SK-MEL-5 (cell line): ENCODE data around the gene FRMD4A. TPM values are rescaled to one million over a fixed set of nuclear protein-coding genes. Genes with fewer than 3 reads are reported as not detected.
A peak's percentile ranks its signal among the peaks of the same experiment; 100 is the strongest.

Experiments used
- DNase-seq: peaks from one replicate; pipeline ENCODE4 v3.0.0-alpha.2; 2016; ENCODE audit warnings: low read depth, low spot score
- in situ Hi-C: cut with HindIII; loops from 2 replicates; pipeline ENCODE4 v1.10.0; 2016; ENCODE audit warnings: low sequenced_read_pairs, high pct_unique_total_duplicates, low pct_unique_long_range_greater_than_20kb
- total RNA-seq: library from RNA; depleted of rRNA; stranded (reverse); fragments of >200 nt; shearing (Covaris generic); gene quantifications from 2 replicates; pipeline ENCODE4 v1.2.3, GENCODE V29; 2014

FRMD4A gene
- total RNA-seq, 1 experiment from 2014 or later = 9.9 TPM

GRCh38 chr10:14353291-14353913, 22.7 kb upstream of the FRMD4A start:
- DNase-seq = no peak
- in situ Hi-C loops = no loop called here

GRCh38 chr10:14350006-14350405, 19.3 kb upstream of the FRMD4A start:
- no peak for DNase-seq
- in situ Hi-C loops = no loop called here

GRCh38 chr10:14349081-14349480, 18.4 kb upstream of the FRMD4A start:
- DNase-seq = no peak
- in situ Hi-C loops = no loop called here

- in situ Hi-C loops = no loop called here
- DNase-seq = no peak
Observed at GRCh38 chr10:14345262-14345661, 14.5 kb upstream of the FRMD4A start.

- in situ Hi-C loops = no loop called here
- DNase-seq = no peak
Observed at GRCh38 chr10:14340051-14340744, 9.5 kb upstream of the FRMD4A start.

- DNase-seq = no peak
- in situ Hi-C loops = no loop called here
Observed at GRCh38 chr10:14336736-14337135, 6.0 kb upstream of the FRMD4A start.

- in situ Hi-C loops = no loop called here
Observed at GRCh38 chr10:14334771-14335170, 4.0 kb upstream of the FRMD4A start.

GRCh38 chr10:14333606-14334005, 2.9 kb upstream of the FRMD4A start:
- DNase-seq = no peak
- in situ Hi-C loops = no loop called here

More at GRCh38 chr10:14334771-14335170, 4.0 kb upstream of the FRMD4A start:
- DNase-seq = no peak

- DNase-seq = no peak
- in situ Hi-C loops = no loop called here
Observed at GRCh38 chr10:14332903-14333302, 2.2 kb upstream of the FRMD4A start.

GRCh38 chr10:14329746-14330173, 964 bp downstream of the FRMD4A start:
- in situ Hi-C loops = no loop called here
- no peak for DNase-seq

GRCh38 chr10:14328881-14329672, 1.6 kb downstream of the FRMD4A start:
- in situ Hi-C loops = no loop called here
- no peak for DNase-seq

GRCh38 chr10:14327527-14327926, 3.2 kb downstream of the FRMD4A start:
- peak; percentile 0 for DNase-seq
- in situ Hi-C loops = no loop called here

- in situ Hi-C loops = no loop called here
Observed at GRCh38 chr10:14326581-14326980, 4.1 kb downstream of the FRMD4A start.

GRCh38 chr10:14325325-14325955, 5.3 kb downstream of the FRMD4A start:
- in situ Hi-C loops = no loop called here
- peak; percentile 64 for DNase-seq

More at GRCh38 chr10:14326581-14326980, 4.1 kb downstream of the FRMD4A start:
- no peak for DNase-seq

GRCh38 chr10:14322526-14323188, 8.1 kb downstream of the FRMD4A start:
- no peak for DNase-seq
- in situ Hi-C loops = no loop called here

GRCh38 chr10:14318007-14318406, 12.7 kb downstream of the FRMD4A start:
- no peak for DNase-seq
- in situ Hi-C loops = no loop called here

GRCh38 chr10:14312014-14312413, 18.7 kb downstream of the FRMD4A start:
- in situ Hi-C loops = no loop called here
- no peak for DNase-seq
